GM23338 (cell line): ENCODE results near the gene POLE. TPM values are rescaled to one million over a fixed set of nuclear protein-coding genes. Genes with fewer than 3 reads are reported as not detected.

ENCODE experiments used
- ATAC-seq: fragments of 200-7000 bp; cut with Tn5 transposase; 3 replicates; pipeline ENCODE4 v1.9.1; 2020
- DNase-seq: peaks from one replicate; pipeline ENCODE4 v3.0.0-alpha.2; 2015; ENCODE audit warnings: low spot score
- H2AFZ ChIP-seq: fragments of 200-600 bp; sonication (generic); 2 replicates; pipeline ENCODE4 v1.8.0; 2016; ENCODE audit warnings: antibody characterized with exemption, mild to moderate bottlenecking, moderate library complexity
- H3F3A ChIP-seq: fragments of 200-600 bp; sonication (generic); replicated peaks from 2 replicates; pipeline ENCODE4 v1.8.0; 2017; ENCODE audit warnings: antibody characterized with exemption, mixed run types, low read depth
- H3K27ac ChIP-seq: fragments of 200-600 bp; sonication (generic); 2 replicates; pipeline ENCODE4 v1.6.1; 2016; ENCODE audit warnings: low read depth
- H3K27me3 ChIP-seq: fragments of 200-600 bp; sonication (generic); 2 replicates; pipeline ENCODE4 v1.8.0; 2016; ENCODE audit warnings: mild to moderate bottlenecking, mixed run types, moderate library complexity; ENCODE audit not compliant: insufficient read depth
- H3K36me3 ChIP-seq: fragments of 200-600 bp; sonication (generic); 2 replicates; pipeline ENCODE4 v1.8.0; 2016; ENCODE audit warnings: mild to moderate bottlenecking; ENCODE audit not compliant: insufficient read depth
- H3K4me1 ChIP-seq: fragments of 200-600 bp; sonication (generic); 2 replicates; pipeline ENCODE4 v1.8.0; 2016; ENCODE audit warnings: mild to moderate bottlenecking, moderate library complexity; ENCODE audit not compliant: insufficient read depth
- H3K4me2 ChIP-seq: fragments of 200-600 bp; sonication (generic); 2 replicates; pipeline ENCODE4 v1.7.1; 2017; ENCODE audit warnings: mixed run types
- H3K4me3 ChIP-seq: fragments of 200-600 bp; sonication (generic); 2 replicates; pipeline ENCODE4 v1.6.1; 2016; ENCODE audit warnings: mixed run types
- H3K79me2 ChIP-seq: fragments of 200-600 bp; sonication (generic); replicated peaks from 2 replicates; pipeline ENCODE4 v1.8.0; 2017; ENCODE audit warnings: mild to moderate bottlenecking; ENCODE audit not compliant: insufficient read depth
- H3K9me2 ChIP-seq: fragments of 200-600 bp; sonication (generic); 2 replicates; pipeline ENCODE4 v1.8.0; 2017; ENCODE audit not compliant: insufficient read depth
- H4K20me1 ChIP-seq: fragments of 200-600 bp; sonication (generic); replicated peaks from 2 replicates; pipeline ENCODE4 v1.8.0; 2017; ENCODE audit warnings: mild to moderate bottlenecking; ENCODE audit not compliant: insufficient read depth
- H3K27ac Mint-ChIP-seq: 2 replicates; pipeline ENCODE4 v1.8.0; 2020; ENCODE audit warnings: inconsistent platforms, mild to moderate bottlenecking, moderate library complexity, mixed read lengths
- H3K27me3 Mint-ChIP-seq: 3 replicates; pipeline ENCODE4 v1.8.0; 2022; ENCODE audit warnings: low read depth, mild to moderate bottlenecking, moderate library complexity, mixed read lengths, inconsistent platforms; ENCODE audit not compliant: insufficient read depth, poor library complexity
- H3K36me3 Mint-ChIP-seq: 3 replicates; pipeline ENCODE4 v1.8.0; 2021; ENCODE audit warnings: low read depth, mild to moderate bottlenecking, inconsistent platforms, moderate library complexity, mixed read lengths
- H3K4me1 Mint-ChIP-seq: 3 replicates; pipeline ENCODE4 v1.8.0; 2020; ENCODE audit warnings: mild to moderate bottlenecking, inconsistent platforms, mixed read lengths
- H3K4me3 Mint-ChIP-seq: 3 replicates; pipeline ENCODE4 v1.8.0; 2021; ENCODE audit warnings: moderate library complexity, mild to moderate bottlenecking, inconsistent platforms, mixed read lengths
- H3K9me3 Mint-ChIP-seq: 3 replicates; pipeline ENCODE4 v1.8.0; 2020; ENCODE audit warnings: moderate library complexity, mild to moderate bottlenecking, inconsistent platforms, mixed read lengths
- CREB1 ChIP-seq: fragments of 250-450 bp; sonication (Bioruptor Pico); IDR thresholded peaks from 2 replicates; pipeline ENCODE4 v1.5.0; 2020; ENCODE audit warnings: low read depth, mild to moderate bottlenecking, moderate library complexity
- CTCF ChIP-seq, 2 experiments: fragments of 200-600 bp in 1 of 2; sonication (generic) in 1 of 2; conservative IDR thresholded peaks; 2 replicates each; pipeline versions ENCODE4 v1.5.1 to v1.6.1; 2016 to 2017; ENCODE audit warnings: antibody characterized with exemption in 2 of 2, low read depth in 2 of 2, mild to moderate bottlenecking in 2 of 2, moderate library complexity in 1 of 2
- ETS1 ChIP-seq: IDR thresholded peaks from 2 replicates; pipeline ENCODE4 v1.6.1; 2016; ENCODE audit warnings: antibody characterized with exemption
- EZH2 ChIP-seq: fragments of 200-600 bp; sonication (generic); IDR thresholded peaks from one replicate; pipeline ENCODE4 v1.8.0; 2017; ENCODE audit warnings: antibody characterized with exemption, mild to moderate bottlenecking, low read depth; ENCODE audit not compliant: unreplicated experiment
- EZH2phosphoT487 ChIP-seq: fragments of 200-600 bp; sonication (generic); IDR thresholded peaks from one replicate; pipeline ENCODE4 v1.8.1; 2018; ENCODE audit warnings: antibody characterized with exemption; ENCODE audit not compliant: unreplicated experiment
- JUNB ChIP-seq: IDR thresholded peaks from one replicate; pipeline ENCODE4 v1.6.1; 2016; ENCODE audit warnings: antibody characterized with exemption; ENCODE audit not compliant: unreplicated experiment
- NANOG ChIP-seq: IDR thresholded peaks from 2 replicates; pipeline ENCODE4 v1.6.1; 2016; ENCODE audit warnings: antibody characterized with exemption, borderline replicate concordance
- POLR2AphosphoS5 ChIP-seq: IDR thresholded peaks from 2 replicates; pipeline ENCODE4 v1.6.1; 2016; ENCODE audit warnings: antibody characterized with exemption, low read depth
- REST ChIP-seq: IDR thresholded peaks from one replicate; pipeline ENCODE4 v1.6.1; 2018; ENCODE audit warnings: antibody characterized with exemption; ENCODE audit not compliant: unreplicated experiment
- STAT1 ChIP-seq: IDR thresholded peaks from one replicate; pipeline ENCODE4 v1.6.1; 2016; ENCODE audit warnings: antibody characterized with exemption; ENCODE audit not compliant: unreplicated experiment
- ZNF114 ChIP-seq: fragments of 250-450 bp; sonication (Bioruptor Pico); IDR thresholded peaks from 2 replicates; pipeline ENCODE4 v1.5.0; 2020; ENCODE audit warnings: mild to moderate bottlenecking, moderate library complexity
- ZNF331 ChIP-seq: fragments of 250-450 bp; sonication (Bioruptor Pico); IDR thresholded peaks from 2 replicates; pipeline ENCODE4 v1.5.0; 2020; ENCODE audit warnings: low read depth, mild to moderate bottlenecking, moderate library complexity
- ZNF462 ChIP-seq: fragments of 250-450 bp; sonication (Bioruptor Pico); IDR thresholded peaks from 2 replicates; pipeline ENCODE4 v1.5.0; 2020; ENCODE audit warnings: mild to moderate bottlenecking, moderate library complexity
- polyA plus RNA-seq: library from polyadenylated mRNA; unstranded; fragments of >200 nt; fragmentation: Nextera tagmentation; extraction: Ambion mirVana; gene quantifications from 2 replicates; pipeline ENCODE4 v1.2.1, GENCODE V29; 2016
- total RNA-seq: library from RNA; depleted of rRNA; stranded (reverse); fragments of >200 nt; shearing (Covaris generic); gene quantifications from 2 replicates; pipeline ENCODE4 v1.2.3, GENCODE V29; 2014

The POLE gene
- total and polyA plus RNA-seq, 2 experiments from 2014 or later: 33.6 to 125 TPM

DNA sequence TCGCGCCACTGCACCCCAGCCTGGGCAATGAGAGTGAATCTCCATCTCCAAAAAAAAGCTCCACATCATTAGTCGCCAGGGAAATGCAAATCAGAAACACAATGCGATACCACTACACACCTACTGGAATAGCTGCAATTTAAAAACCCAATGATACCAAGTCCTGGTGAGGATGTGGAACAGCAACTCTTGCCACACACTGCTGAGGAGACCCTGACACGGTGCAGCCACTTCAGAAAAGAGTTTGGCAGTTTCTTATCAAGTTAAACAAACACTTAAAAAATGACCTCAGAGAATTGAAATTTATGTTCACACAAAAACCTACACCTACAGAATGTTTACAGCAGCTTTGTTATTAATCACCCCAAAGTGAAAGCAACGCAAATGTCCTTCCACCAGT lies 56.5 kb downstream of the POLE start:
- Mint-ChIP-seq H3K4me1 (no peaks in the 10 kb centered on the region), H3K36me3 (peaks cover 83% of the 10 kb centered on the region), H3K27ac (no peak overlapping the region), H3K4me3 (no peak overlapping the region), H3K27me3 (peaks cover 12% of the 10 kb centered on the region), H3K9me3 (no peaks in the 10 kb centered on the region; the same call in 2 of the 3 replicates)
- H3K9me2 ChIP-seq: no peaks in the 10 kb centered on the region
- H3K36me3 ChIP-seq: peaks cover 34% of the 10 kb centered on the region
- no peak overlapping the region for H3K4me2 ChIP-seq
- no peak for DNase-seq
- H3K4me3 ChIP-seq: no peak overlapping the region
- H4K20me1 ChIP-seq: peaks cover 21% of the 10 kb centered on the region
- no peak for TF ChIP-seq CTCF (conservative IDR thresholded peaks at IDR 0.05; ENCODE audit: low read depth in 2 of 2)
- TF ChIP-seq STAT1: no peak
- no peak for TF ChIP-seq ZNF114
- no peak for TF ChIP-seq ZNF462
- no peak for TF ChIP-seq ZNF331 (CRISPR knock-in tag)
- no peak for TF ChIP-seq NANOG
- no peak for TF ChIP-seq EZH2phosphoT487
- no peak for TF ChIP-seq CREB1 (CRISPR knock-in tag)
- no peak for TF ChIP-seq EZH2
- no peak for TF ChIP-seq POLR2AphosphoS5
- TF ChIP-seq ETS1: no peak
- TF ChIP-seq REST: no peak
- TF ChIP-seq JUNB: no peak
- no peak overlapping the region for H3K27ac ChIP-seq
- H3F3A ChIP-seq: 0 out of 2 replicates have a peak, but pooled peaks cover 6% of the 10 kb centered on the region
- no peaks in the 10 kb centered on the region for H3K79me2 ChIP-seq
- H2AFZ ChIP-seq: no peak overlapping the region
- H3K4me1 ChIP-seq: no peaks in the 10 kb centered on the region
- ATAC-seq: no peak
- no peaks in the 10 kb centered on the region for H3K27me3 ChIP-seq
